NCI-H1694 treated with DMSO at 0.1 percent for 48 hours (cell line): ENCODE data around the gene EML1.

Experiments used
- DNase-seq: peaks from one replicate; lab custom pipeline; 2025; lab: John Stamatoyannopoulos, UW

Gene EML1

GRCh38 chr14:99829450-99829849 lies 36.2 kb downstream of the EML1 start:
- no peak for DNase-seq

- no peak for DNase-seq
Measured at GRCh38 chr14:99831303-99831702, 38.1 kb downstream of the EML1 start.

- DNase-seq, result no peak
Measured at GRCh38 chr14:99831903-99832685, 38.9 kb downstream of the EML1 start.

DNA sequence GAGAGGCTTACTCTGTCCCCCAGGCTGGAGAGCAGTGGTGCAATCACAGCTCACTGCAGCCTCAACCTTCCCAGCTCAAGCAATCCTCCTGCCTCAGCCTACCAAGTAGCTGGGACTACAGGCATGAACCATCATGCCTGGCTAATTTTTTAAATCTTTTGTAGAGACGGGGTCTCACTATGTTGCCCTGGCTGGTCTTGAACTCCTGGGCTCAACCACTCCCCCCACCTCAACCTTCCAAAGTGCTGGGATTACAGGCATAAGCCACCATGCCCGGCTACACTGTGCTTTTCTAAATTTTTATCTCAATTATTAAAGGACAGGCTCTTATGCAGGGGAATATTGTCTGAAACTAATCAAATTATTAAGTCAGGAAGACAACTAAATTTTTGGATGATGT lies 44.6 kb downstream of the EML1 start:
- DNase-seq, result no peak

DNA sequence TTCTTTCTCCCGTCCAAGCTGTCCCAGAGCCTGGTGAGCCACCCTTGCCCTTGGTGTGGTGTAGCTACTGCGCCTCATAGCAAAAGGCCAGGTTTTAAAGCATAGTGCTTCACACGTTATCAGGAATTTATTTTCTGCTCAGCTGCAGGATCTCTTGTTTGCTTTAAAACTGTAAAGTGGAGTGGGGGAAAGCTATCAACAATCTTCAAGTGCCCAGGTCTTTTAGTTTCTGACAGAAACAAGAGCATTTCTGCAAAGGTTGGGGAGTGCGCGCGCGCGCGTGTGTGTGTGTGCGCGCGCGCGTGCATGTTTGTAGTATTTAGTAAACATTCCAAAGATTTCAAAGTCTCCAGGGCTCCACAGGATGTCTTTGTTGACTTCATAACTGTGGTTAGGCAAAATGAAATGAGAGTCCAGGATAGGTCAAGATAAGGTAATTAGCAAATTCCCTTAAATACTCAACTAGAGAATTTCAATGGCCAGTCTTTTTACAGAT lies 45.5 kb downstream of the EML1 start:
- no peak for DNase-seq

DNA sequence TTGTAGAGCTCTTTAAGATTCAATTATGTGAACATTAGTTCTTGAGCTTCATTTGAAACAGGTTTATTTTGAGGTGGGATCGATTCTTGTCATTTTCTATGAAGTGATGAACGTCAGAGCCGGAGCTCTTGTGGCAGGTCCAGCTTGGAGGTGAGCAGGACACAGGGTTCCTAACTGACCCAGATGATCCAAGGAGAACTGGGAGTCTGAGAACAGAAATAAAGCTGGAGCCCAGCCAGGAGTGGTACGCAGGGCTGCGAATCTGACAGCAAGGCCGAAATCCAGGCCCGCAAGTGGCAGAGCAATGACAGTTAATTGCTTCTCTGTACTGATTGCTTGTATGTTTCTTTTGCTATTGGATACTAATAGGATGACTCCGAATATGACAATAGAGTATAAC lies 46.5 kb downstream of the EML1 start:
- no peak for DNase-seq

GRCh38 chr14:99840265-99840664 lies 47.1 kb downstream of the EML1 start:
- DNase-seq, result no peak

- DNase-seq, result no peak
Measured at GRCh38 chr14:99840774-99841305, 47.6 kb downstream of the EML1 start.

- DNase-seq, result no peak
Measured at GRCh38 chr14:99841436-99842071, 48.3 kb downstream of the EML1 start.

- DNase-seq, result no peak
Measured at GRCh38 chr14:99842141-99842540, 48.9 kb downstream of the EML1 start.

DNA sequence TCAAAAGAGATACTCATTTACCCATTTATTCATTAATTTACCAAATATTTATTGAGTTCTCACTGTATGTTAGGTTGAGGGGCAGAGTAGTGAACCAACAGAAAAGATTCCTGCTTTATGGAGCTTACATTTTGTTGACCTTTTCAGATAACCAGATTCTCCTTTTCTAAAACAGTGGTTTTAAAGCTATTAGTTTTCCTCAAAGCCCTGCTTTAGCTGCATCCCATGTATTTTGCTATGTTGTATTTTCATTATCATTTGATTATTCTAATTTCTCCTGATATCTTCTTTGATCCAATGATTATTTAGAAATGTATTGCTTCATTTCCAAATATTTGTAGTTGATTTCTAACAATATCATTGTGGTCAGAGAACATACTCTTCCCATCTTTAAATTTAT lies 53.6 kb downstream of the EML1 start:
- no peak for DNase-seq

DNA sequence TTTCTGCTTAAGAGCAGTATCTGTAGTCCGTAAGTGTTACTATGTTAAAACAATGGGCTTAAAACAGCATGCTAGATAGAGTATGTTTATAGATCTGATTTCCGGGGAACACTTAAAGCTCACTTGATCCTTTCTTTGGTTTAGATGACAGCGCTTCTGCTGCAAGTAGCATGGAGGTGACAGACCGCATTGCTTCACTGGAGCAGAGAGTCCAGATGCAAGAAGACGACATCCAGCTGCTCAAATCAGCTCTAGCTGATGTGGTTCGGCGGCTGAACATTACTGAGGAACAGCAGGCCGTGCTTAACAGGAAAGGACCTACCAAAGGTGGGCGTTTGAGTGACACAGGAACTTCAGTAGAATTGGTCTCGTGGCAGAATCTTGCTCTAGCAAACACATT lies 57.5 kb downstream of the EML1 start:
- DNase-seq, result no peak

GRCh38 chr14:99852578-99852977 lies 59.4 kb downstream of the EML1 start:
- DNase-seq, result no peak

DNA sequence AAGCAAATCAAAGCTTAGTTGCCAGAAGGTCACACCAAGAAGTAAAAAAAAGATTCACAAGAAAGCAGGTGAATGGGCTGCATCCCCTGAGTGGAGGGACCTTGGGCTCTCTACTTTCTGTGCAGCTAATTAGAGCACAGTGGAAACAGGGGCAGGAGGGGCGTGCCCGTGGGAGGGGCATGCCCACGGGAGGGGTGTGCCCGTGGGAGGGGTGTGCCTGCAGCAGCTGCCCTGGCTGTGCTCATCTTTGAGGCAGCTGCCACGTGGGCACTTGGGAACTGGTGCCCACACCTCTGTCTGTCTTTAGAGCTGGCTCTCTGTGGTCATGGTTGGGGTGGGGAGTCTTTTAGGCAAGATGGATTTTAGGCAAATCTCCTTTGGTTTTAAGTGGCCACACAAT lies 60.0 kb downstream of the EML1 start:
- no peak for DNase-seq

- no peak for DNase-seq
Measured at GRCh38 chr14:99854831-99855230, 61.6 kb downstream of the EML1 start.

DNA sequence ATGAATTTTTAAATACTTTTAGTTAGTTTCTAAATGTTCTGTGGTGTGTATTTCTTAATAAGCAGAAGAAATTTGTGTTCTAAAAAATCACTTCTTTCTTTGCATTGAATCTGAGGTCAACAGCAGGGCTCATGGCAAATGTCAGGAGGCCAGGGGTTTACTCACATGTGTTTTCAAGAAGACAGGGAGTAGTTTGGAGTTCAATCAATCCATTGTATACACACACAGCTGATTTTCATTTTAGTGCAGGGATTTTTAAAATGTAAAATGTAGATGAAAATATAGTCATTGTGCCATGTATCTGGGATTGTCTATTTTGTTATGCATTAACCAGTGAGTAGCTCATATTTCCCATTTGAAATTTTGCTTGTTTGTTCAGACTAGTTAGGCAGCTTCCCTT lies 62.1 kb downstream of the EML1 start:
- DNase-seq, result no peak

- no peak for DNase-seq
Measured at GRCh38 chr14:99857551-99857950, 64.3 kb downstream of the EML1 start.

GRCh38 chr14:99860219-99860618 lies 67.0 kb downstream of the EML1 start:
- no peak for DNase-seq

- DNase-seq, result no peak
Measured at GRCh38 chr14:99862136-99862535, 68.9 kb downstream of the EML1 start.

GRCh38 chr14:99863059-99863458 lies 69.8 kb downstream of the EML1 start:
- no peak for DNase-seq

DNA sequence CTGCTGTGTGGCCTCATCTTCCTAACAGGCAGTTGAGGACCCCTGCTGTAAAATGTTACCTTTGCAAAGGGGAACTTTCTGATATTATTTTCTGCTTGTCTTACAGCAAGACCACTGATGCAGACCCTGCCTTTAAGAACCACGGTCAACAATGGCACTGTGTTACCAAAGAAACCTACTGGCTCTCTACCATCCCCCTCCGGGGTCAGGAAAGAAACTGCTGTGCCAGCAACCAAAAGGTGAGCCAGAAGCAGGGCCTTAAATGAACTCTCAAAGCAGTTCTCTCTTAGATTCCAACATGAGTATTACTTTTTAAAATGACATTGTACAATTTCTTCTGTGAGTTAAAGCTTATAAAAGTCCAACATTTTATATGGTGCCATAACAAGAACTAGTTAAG lies 72.2 kb downstream of the EML1 start:
- no peak for DNase-seq

- no peak for DNase-seq
Measured at GRCh38 chr14:99870617-99871016, 77.4 kb downstream of the EML1 start.

DNA sequence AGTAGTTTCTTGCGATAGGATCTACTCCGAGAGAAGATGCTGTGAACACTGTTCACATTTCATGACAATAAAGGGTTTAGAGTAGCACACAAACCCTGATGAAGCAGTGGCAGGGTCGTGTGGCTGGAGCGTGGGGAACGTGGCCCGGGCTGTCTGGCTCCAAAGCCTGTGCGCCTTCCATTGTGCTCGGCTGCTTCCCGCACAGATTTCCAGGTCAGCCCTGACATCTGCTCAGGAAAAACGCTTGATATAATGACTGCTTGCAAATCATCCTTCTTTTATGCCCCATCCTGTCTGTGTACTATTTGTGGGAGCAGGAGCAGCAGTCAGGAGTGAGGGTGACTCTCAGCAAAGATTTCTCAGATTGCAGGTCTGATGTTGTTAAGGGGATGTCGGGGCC lies 78.6 kb downstream of the EML1 start:
- DNase-seq, result no peak
